GM12864 (cell line): ENCODE measurements around the gene LSP1.

Experiments
- DNase-seq: peaks from one replicate; pipeline ENCODE4 v3.0.0-alpha.2; 2011; ENCODE audit warnings: low read depth
- H3K4me3 ChIP-seq: 2 replicates; pipeline ENCODE4 v1.5.1; 2011; ENCODE audit warnings: mild to moderate bottlenecking, low read depth, low read length, control low read depth
- TF ChIP-seq, protein P1 (sequence below): IDR thresholded peaks from 2 replicates; pipeline ENCODE4 v1.5.1; 2011; ENCODE audit warnings: low read depth, mild to moderate bottlenecking, moderate library complexity, low read length, control low read depth, inconsistent platforms; ENCODE audit errors: missing control alignments

LSP1 gene

GRCh38 chr11:1868056-1868635 is 15.3 kb downstream of the LSP1 start:
- TF ChIP-seq, protein P1, sequence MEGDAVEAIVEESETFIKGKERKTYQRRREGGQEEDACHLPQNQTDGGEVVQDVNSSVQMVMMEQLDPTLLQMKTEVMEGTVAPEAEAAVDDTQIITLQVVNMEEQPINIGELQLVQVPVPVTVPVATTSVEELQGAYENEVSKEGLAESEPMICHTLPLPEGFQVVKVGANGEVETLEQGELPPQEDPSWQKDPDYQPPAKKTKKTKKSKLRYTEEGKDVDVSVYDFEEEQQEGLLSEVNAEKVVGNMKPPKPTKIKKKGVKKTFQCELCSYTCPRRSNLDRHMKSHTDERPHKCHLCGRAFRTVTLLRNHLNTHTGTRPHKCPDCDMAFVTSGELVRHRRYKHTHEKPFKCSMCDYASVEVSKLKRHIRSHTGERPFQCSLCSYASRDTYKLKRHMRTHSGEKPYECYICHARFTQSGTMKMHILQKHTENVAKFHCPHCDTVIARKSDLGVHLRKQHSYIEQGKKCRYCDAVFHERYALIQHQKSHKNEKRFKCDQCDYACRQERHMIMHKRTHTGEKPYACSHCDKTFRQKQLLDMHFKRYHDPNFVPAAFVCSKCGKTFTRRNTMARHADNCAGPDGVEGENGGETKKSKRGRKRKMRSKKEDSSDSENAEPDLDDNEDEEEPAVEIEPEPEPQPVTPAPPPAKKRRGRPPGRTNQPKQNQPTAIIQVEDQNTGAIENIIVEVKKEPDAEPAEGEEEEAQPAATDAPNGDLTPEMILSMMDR: no peak

DNA sequence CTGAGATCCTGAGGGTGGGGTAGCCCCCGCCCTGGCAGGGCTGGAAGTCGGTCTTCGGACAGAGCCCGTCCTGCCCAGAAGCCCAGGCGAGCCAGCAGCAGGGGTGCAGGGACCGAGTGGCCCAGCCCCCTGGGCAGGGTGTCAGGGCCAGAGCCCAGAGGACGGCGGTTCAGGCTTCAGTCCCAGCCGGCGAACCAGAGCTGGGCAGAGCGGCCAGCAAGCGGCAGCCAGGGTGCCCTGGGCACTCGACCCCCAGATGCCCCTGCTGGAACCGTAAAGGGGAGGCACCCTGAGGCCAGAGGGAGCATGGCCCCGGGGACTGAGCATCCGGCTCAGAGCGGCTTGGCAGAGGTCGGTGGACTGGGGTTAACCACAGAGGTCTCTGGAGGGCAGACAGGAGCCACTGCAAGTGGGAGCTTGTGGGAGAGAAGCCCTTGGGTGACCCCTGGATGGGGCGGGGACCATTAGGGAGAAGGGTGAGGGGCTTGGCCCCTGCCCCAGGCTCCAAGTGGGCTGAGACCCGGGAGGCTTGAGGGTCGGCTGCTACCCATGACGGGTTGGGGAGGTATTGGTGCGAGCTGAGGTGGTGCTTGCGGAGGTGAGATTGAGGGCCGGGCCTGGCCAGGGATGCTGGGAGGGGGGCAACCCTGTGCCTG is 15.9 kb downstream of the LSP1 start:
- TF ChIP-seq, protein P1: no peak
- H3K4me3 ChIP-seq: no peak overlapping the region
- no peak for DNase-seq

More at GRCh38 chr11:1868056-1868635, 15.3 kb downstream of the LSP1 start:
- H3K4me3 ChIP-seq: no peak overlapping the region
- DNase-seq: no peak

DNA sequence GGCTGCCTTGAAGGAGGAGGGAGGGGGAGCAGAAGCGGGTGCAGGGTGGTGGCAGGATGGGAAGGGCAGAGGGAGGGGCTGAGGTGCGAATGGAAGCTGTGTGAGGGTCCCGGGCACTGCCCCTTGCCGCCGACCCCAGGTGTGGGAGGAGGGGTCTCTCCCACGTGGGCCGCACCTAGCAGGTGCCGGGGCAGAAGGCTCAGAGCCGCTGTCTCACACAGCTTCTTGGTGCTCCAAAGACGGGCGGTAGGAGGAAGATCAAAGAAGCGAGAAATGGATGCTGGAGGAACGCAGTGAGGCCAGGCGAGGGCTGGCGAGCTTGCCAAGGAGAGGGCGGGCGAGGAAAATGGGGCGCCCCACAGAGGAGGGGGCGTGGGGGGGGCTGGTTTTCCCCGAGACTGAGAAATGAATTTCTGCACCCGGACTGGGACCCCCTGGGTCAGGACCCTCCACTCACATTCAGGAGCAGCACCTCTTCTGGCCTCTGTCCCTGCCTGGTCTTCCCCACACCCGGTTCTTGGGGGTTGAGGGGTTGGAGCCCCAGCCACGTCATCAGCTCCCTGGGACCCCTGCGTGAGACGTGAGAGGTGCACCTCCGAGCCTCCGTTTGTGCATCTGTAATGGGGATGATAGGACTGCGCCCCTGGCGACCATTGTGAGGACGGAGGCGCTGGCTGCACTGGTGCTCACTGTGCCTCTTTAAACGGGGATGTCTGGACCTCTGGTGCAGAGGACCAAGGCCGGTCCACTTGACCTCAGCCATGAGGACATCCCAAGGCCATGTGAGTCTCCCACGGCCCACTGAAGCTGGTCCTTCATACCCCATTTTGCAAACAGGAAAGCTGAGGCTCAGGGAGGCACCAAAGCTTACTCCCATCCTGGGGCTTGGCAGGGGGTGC is 16.8 kb downstream of the LSP1 start:
- no peak for DNase-seq
- TF ChIP-seq, protein P1: no peak
- H3K4me3 ChIP-seq: no peak overlapping the region

GRCh38 chr11:1870326-1870696 is 17.4 kb downstream of the LSP1 start:
- no peak overlapping the region for H3K4me3 ChIP-seq
- DNase-seq: no peak
- TF ChIP-seq, protein P1: no peak

DNA sequence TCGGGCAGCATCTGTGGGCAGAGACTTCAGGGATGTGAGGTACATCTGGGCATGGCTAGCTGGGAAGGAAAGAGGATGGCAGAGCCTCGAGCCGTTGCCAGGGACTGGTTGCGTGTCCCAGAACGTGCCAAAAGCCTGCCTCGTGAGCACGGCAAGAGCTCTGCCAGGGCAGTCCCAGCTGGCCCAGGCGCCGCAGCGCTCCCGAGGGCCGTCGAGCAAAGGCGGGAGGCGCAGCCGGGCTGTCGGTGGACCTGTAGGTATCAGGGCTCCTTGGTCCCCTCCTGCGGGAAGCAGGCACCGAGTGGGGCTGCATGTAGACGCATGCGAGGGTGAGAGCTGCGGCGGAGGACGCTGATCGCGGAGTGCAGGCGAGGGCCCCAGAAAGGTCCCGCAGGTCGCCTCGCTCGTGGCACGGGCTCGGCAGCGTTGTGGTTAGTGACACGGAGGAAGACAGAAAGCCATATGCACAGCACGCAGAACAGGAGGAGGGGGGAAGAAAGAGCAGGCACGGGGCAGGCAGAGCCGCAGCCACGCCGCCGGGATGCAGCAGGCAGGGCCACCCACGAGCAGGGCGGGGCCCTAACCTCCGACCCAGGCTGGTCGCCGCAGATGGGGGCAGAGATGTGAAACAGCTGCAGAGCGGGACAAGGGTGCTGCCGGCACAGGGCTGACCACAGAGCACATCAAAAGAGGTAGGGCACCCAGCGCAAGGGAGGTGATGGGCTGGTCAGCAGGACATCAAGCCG is 18.0 kb downstream of the LSP1 start:
- TF ChIP-seq, protein P1: no peak
- no peak for DNase-seq
- H3K4me3 ChIP-seq: no peak overlapping the region

- DNase-seq: no peak
- H3K4me3 ChIP-seq: no peak overlapping the region
- TF ChIP-seq, protein P1: no peak
These were observed 18.6 kb downstream of the LSP1 start for GRCh38 chr11:1871531-1871930.
